Measurements from ENCODE around the gene MAGI2.

Gene MAGI2

GRCh38 chr7:78039790-78040776, 1413.4 kb downstream of the MAGI2 start:
- no peak for DNase-seq

- no peak for DNase-seq
These were observed 1414.9 kb downstream of the MAGI2 start for GRCh38 chr7:78038465-78039080.

- no peak for DNase-seq
These were observed 1415.9 kb downstream of the MAGI2 start for GRCh38 chr7:78037603-78038002.

- no peak for DNase-seq
These were observed 1420.1 kb downstream of the MAGI2 start for GRCh38 chr7:78033410-78033809.

GRCh38 chr7:78026492-78026891, 1427.0 kb downstream of the MAGI2 start:
- no peak for DNase-seq

GRCh38 chr7:78024591-78024990, 1428.9 kb downstream of the MAGI2 start:
- DNase-seq, result no peak

- DNase-seq, result no peak
These were observed 1430.3 kb downstream of the MAGI2 start for GRCh38 chr7:78023191-78023590.

GRCh38 chr7:78022165-78022564, 1431.3 kb downstream of the MAGI2 start:
- DNase-seq, result no peak

- no peak for DNase-seq
These were observed 1432.6 kb downstream of the MAGI2 start for GRCh38 chr7:78020874-78021249.

- DNase-seq, result no peak
These were observed 1433.2 kb downstream of the MAGI2 start for GRCh38 chr7:78020136-78020873.

GRCh38 chr7:78019447-78020135, 1433.9 kb downstream of the MAGI2 start:
- DNase-seq, result peak; percentile 79

GRCh38 chr7:78018641-78019446, 1434.6 kb downstream of the MAGI2 start:
- no peak for DNase-seq

- no peak for DNase-seq
These were observed 1435.8 kb downstream of the MAGI2 start for GRCh38 chr7:78017591-78018100.

GRCh38 chr7:78015574-78016260, 1437.8 kb downstream of the MAGI2 start:
- no peak for DNase-seq

- no peak for DNase-seq
These were observed 1439.1 kb downstream of the MAGI2 start for GRCh38 chr7:78014401-78014800.

GRCh38 chr7:78013386-78013785, 1440.1 kb downstream of the MAGI2 start:
- no peak for DNase-seq

- DNase-seq, result no peak
These were observed 1441.8 kb downstream of the MAGI2 start for GRCh38 chr7:78011642-78012041.

GRCh38 chr7:78007231-78007630, 1446.2 kb downstream of the MAGI2 start:
- no peak for DNase-seq

- DNase-seq, result no peak
These were observed 1447.3 kb downstream of the MAGI2 start for GRCh38 chr7:78006063-78006755.

- no peak for DNase-seq
These were observed 1450.8 kb downstream of the MAGI2 start for GRCh38 chr7:78002715-78003114.

- no peak for DNase-seq
These were observed 1451.4 kb downstream of the MAGI2 start for GRCh38 chr7:78002021-78002420.
